Prostate gland (tissue), 2 donors: ENCODE measurements around the gene VPS37D.

Experiments
- CTCF ChIP-seq, 4 experiments: fragments of 200-600 bp in 2 of 4; fragments of 450-650 bp in 2 of 4; sonication (generic) in 2 of 4; IDR thresholded peaks; 1 replicate in 3 of 4; 2 replicates in 1 of 4; pipeline ENCODE4 v1.5.1; 2016 to 2019; ENCODE audit warnings: antibody characterized with exemption in 4 of 4, mild to moderate bottlenecking in 2 of 4, moderate library complexity in 2 of 4
- POLR2A ChIP-seq: fragments of 450-650 bp; IDR thresholded peaks from one replicate; pipeline ENCODE4 v1.6.1; 2016; ENCODE audit warnings: antibody characterized with exemption, mild to moderate bottlenecking
- POLR2AphosphoS5 ChIP-seq: sonication (generic); formaldehyde crosslinking; IDR thresholded peaks from one replicate; pipeline ENCODE4 v1.6.1; 2017; ENCODE audit warnings: antibody characterized with exemption

DNA sequence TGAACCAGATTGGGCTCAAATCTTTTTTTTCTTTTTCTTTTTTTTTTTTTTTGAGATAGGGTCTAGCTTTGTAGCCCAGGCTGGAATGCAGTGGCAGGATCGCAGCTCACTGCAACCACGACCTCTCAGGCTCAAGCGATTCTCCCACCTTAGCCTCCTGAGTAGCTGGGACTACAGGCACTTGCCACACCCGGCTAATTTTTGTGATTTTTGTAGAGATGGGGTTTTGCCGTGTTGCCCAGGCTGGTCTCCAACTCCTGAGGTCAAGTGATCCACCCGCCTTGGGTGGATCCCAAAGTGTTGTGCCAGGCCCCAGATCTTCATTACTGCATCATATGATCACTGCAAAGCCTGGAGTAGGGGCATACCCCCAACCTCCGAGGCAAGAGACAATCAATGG lies 12.9 kb downstream of the VPS37D start:
- no peak for TF ChIP-seq POLR2A
- no peak for TF ChIP-seq POLR2AphosphoS5
- no peak for TF ChIP-seq CTCF (IDR thresholded peaks at IDR 0.05)
